IPS-15b (cell line): ENCODE results near the gene PRR16.

Experiments used
- H3K27me3 ChIP-seq: one replicate; pipeline ENCODE4 v1.6.1; 2013; ENCODE audit warnings: low read length; ENCODE audit not compliant: control insufficient read depth, insufficient read depth
- H3K36me3 ChIP-seq: one replicate; pipeline ENCODE4 v1.6.1; 2013; ENCODE audit warnings: low read length; ENCODE audit not compliant: control insufficient read depth, insufficient read depth
- H3K4me1 ChIP-seq: one replicate; pipeline ENCODE4 v1.6.1; 2013; ENCODE audit warnings: mild to moderate bottlenecking, low read length; ENCODE audit not compliant: control insufficient read depth, insufficient read depth
- H3K4me3 ChIP-seq: one replicate; pipeline ENCODE4 v1.5.1; 2013; ENCODE audit warnings: low read depth, low read length
- H3K9ac ChIP-seq: one replicate; pipeline ENCODE4 v1.6.1; 2013; ENCODE audit warnings: low read depth, mild to moderate bottlenecking, low read length
- H3K9me3 ChIP-seq: one replicate; pipeline ENCODE4 v1.6.1; 2013; ENCODE audit warnings: mild to moderate bottlenecking, low read length; ENCODE audit not compliant: control insufficient read depth, insufficient read depth

Gene PRR16

DNA sequence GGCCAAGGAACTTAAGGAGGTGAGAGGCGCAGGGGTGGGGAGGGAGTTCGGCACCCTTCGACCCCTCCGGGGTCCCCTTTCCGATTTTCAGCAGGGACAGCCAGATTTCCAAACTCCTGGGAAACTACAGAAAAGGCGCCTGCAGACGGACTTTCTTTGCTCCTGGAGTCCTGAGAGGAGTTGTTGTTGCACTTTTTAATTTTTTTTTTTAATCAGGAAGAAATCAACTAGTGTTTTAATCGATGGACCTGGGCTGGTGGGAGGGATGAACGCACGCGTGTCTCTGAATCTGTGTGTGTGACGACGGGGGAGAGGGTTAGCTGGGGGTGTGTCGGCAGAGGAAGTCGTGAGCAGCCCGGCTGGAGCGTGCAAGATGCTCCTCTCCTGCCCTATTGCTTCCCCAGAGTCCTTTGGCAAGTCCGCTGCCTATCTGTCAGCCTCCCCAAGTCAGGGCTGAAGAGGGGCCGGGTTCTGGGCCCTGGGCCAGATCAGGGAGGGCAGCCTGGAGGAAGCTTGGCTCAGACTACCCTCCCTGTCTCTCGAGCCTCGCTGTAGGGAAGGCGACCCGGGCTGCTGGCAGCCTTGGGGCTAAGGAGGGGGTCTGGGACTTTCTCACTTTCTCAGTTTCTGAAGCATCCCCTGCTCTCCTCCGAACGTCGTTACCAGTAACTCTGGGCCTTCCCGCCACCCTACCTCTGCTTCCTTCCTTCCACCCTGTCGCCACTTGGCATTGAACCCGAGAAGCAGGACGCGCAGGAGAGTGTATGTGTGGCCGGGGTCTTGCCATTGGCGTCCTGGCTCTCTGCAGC lies 731 bp downstream of the PRR16 start:
- no peaks in the 10 kb centered on the region for H3K4me1 ChIP-seq
- peak overlapping the region; percentile 51 for H3K9ac ChIP-seq
- no peaks in the 10 kb centered on the region for H3K9me3 ChIP-seq
- no peaks in the 10 kb centered on the region for H3K36me3 ChIP-seq
- H3K27me3 ChIP-seq = peaks cover 42% of the 10 kb centered on the region
- H3K4me3 ChIP-seq = peak overlapping the region; percentile 84

DNA sequence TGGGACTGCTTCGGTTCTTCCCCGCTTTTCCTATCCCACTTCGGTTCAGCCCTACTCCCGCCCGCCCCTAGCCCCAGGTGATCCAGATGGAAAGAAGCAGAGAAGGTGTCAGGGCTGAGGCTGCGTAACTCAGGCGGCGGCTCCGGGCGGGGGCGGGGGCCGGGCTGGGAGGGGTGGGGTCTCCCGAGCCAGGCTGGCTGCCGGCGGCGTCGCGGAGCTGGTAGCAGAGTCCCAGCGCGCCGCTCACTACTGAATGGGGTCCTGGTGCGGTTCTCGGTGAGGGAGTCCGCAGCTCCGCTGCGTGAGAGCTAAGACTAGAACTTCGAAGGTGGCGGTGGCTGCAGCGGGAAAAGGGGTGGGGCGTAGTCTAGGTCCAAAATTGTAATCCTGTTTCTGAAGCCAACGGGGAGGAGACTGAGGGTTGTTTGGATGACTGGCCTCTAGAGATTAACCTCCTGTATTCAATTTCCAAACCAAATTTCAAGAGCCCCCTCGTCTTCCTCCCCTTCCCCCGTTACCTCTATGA lies 1.4 kb downstream of the PRR16 start:
- Histone ChIP-seq H3K27me3 (peaks cover 42% of the 10 kb centered on the region), H3K36me3 (no peaks in the 10 kb centered on the region), H3K4me1 (no peaks in the 10 kb centered on the region), H3K9me3 (no peaks in the 10 kb centered on the region), H3K9ac (peak overlapping the region; percentile 28), H3K4me3 (peak overlapping the region; percentile 84)

DNA sequence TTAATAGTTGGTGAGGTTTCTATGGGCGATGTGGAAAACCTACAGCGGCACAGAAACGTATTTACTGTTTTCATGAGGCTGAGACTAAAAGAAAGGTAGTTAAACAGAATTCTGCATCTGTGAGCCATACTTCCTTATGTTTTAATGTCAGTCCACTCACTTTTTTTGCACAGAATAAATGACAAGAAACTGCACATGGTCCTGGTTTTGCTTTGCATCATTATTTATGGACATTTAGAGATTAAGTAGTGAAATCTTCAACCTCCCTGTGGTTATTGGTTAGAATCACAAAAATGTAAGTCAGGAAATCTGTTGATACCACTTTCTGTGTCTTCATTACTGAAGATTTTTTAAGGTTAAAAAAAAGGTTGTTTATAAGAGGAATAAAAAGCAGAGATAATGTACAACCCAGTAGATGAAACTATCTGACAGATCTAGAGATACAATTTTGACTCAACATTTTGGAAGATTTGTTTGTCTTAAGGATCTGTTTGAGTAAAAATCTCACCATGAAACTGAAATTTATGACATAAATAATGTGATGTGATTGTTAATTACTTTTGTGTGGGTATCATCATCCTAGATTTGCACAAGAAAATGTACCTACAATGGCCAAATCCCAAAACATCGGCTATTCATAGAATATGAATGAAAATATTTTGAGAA lies 2.4 kb downstream of the PRR16 start:
- Histone ChIP-seq H3K9ac (no peak overlapping the region), H3K36me3 (no peaks in the 10 kb centered on the region), H3K27me3 (peaks cover 42% of the 10 kb centered on the region), H3K4me3 (peak overlapping the region; percentile 64), H3K4me1 (no peaks in the 10 kb centered on the region), H3K9me3 (no peaks in the 10 kb centered on the region)

DNA sequence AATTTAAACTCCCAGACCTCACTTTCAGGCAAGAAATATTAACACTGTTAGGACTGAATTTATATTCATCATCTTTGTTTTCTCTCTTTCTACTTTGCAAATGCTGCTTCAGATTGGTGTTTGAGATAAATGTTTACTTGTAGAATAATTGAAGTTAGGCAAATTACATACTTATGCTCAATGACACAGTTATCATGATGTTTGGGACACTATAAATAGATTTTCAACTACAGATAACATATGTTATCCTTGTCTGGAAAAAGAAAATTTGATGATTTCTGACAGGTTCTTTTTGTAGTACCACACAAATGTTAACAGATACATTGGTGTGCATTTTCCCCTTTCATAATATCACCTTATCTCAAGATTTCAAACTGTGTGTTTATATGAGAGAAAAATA lies 7.9 kb downstream of the PRR16 start:
- H3K9ac ChIP-seq = no peak overlapping the region
- H3K36me3 ChIP-seq = no peaks in the 10 kb centered on the region
- peaks cover 3% of the 10 kb centered on the region for H3K27me3 ChIP-seq
- no peak overlapping the region for H3K4me3 ChIP-seq
- H3K9me3 ChIP-seq = no peaks in the 10 kb centered on the region
- no peaks in the 10 kb centered on the region for H3K4me1 ChIP-seq

DNA sequence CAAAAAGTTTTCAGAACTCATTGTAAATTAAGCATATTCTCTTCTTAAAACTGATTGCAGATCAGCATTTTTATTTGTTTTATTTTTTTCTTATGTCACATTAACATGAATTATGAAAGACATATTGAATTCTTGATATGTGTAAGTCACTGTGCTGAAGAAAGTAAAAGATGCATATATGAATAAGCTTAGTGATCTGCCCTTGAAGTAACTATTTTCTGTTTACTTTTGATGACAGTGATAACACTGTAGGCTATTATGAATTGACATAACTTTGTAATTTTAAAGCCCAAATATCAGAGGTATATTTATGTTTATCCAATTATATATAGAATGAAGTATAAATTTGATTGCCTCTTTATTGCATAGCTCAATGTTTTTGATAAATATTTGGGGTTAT lies 8.8 kb downstream of the PRR16 start:
- Histone ChIP-seq H3K4me3 (no peak overlapping the region), H3K9me3 (no peaks in the 10 kb centered on the region), H3K4me1 (no peaks in the 10 kb centered on the region)

DNA sequence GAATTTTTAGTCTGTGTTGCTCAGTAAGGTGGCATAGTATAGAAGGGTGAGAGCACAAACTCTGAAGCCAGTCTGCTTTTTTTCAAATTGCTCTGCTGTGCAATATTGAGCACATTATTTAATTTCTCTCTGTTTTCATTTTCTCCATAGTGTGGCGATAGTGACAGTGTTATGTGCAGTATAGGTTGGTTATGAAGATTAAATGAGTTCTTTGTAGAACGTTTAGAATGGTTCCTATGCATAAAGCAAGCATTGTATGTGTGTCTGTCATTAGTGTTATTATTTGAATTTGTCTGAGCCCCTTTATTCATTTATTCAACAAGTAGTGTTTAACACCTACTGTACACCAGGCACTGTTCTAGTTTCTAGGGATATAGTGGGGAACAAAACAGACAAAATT lies 9.2 kb downstream of the PRR16 start:
- no peaks in the 10 kb centered on the region for H3K27me3 ChIP-seq
- no peaks in the 10 kb centered on the region for H3K9me3 ChIP-seq
- no peak overlapping the region for H3K4me3 ChIP-seq
- H3K36me3 ChIP-seq = no peaks in the 10 kb centered on the region
- H3K4me1 ChIP-seq = no peaks in the 10 kb centered on the region
- H3K9ac ChIP-seq = no peak overlapping the region

More for the DNA sequence above, 8.8 kb downstream of the PRR16 start:
- no peak overlapping the region for H3K9ac ChIP-seq
- H3K27me3 ChIP-seq = no peaks in the 10 kb centered on the region
- no peaks in the 10 kb centered on the region for H3K36me3 ChIP-seq

GRCh38 chr5:120476063-120476462 lies 12.0 kb downstream of the PRR16 start:
- no peaks in the 10 kb centered on the region for H3K36me3 ChIP-seq

DNA sequence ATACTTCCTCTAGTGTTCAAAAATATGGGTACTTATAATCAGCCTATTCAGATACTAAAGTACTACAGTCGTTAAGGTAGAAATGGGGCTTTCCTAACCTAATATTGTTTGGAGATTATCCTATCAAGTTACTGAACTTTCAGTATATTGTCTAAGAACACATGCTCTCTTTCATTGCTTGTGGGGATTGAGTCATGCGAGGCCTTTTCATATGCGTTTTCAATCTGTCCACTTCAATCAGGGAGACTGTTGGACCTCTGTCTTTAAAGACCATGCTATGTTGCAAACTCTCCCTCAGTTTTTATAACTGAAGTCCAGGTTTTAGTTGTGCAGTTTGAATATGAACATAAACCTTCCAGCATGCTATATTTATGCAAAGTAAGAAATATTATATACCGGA lies 15.0 kb downstream of the PRR16 start:
- H3K4me3 ChIP-seq = no peak overlapping the region
- no peaks in the 10 kb centered on the region for H3K36me3 ChIP-seq

More at GRCh38 chr5:120476063-120476462, 12.0 kb downstream of the PRR16 start:
- no peaks in the 10 kb centered on the region for H3K27me3 ChIP-seq
- H3K9ac ChIP-seq = no peak overlapping the region
- H3K4me3 ChIP-seq = no peak overlapping the region
- no peaks in the 10 kb centered on the region for H3K4me1 ChIP-seq
- H3K9me3 ChIP-seq = no peaks in the 10 kb centered on the region

GRCh38 chr5:120499876-120500563 lies 35.9 kb downstream of the PRR16 start:
- Histone ChIP-seq H3K36me3 (no peaks in the 10 kb centered on the region), H3K9me3 (no peaks in the 10 kb centered on the region), H3K9ac (no peak overlapping the region), H3K27me3 (no peaks in the 10 kb centered on the region), H3K4me1 (no peaks in the 10 kb centered on the region), H3K4me3 (no peak overlapping the region)

More for the DNA sequence above, 15.0 kb downstream of the PRR16 start:
- Histone ChIP-seq H3K27me3 (no peaks in the 10 kb centered on the region), H3K4me1 (no peaks in the 10 kb centered on the region), H3K9ac (no peak overlapping the region), H3K9me3 (no peaks in the 10 kb centered on the region)

GRCh38 chr5:120502531-120502930 lies 38.4 kb downstream of the PRR16 start:
- Histone ChIP-seq H3K27me3 (no peaks in the 10 kb centered on the region), H3K9ac (no peak overlapping the region), H3K4me3 (no peak overlapping the region), H3K36me3 (no peaks in the 10 kb centered on the region), H3K9me3 (no peaks in the 10 kb centered on the region), H3K4me1 (no peaks in the 10 kb centered on the region)

DNA sequence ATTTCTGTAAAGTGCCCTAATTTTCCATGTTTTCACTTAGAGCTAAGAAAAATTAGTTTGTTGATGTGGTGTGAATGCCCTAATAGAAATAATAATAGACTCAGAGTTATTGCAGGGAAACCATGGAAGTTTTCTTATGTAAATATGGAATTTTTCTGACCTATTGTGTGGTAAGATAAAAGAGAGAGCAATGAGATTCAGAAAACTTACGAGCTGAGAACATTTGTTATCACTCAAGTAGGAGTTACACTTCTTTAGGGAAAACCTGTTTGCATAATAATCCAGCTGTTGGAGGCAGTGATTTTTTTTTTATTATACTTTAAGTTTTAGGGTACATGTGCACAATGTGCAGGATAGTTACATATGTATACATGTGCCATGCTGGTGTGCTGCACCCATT lies 39.2 kb downstream of the PRR16 start:
- H3K4me1 ChIP-seq = peaks cover 7% of the 10 kb centered on the region
- no peaks in the 10 kb centered on the region for H3K36me3 ChIP-seq
- H3K4me3 ChIP-seq = no peak overlapping the region
- H3K27me3 ChIP-seq = no peaks in the 10 kb centered on the region
- H3K9ac ChIP-seq = no peak overlapping the region
- no peaks in the 10 kb centered on the region for H3K9me3 ChIP-seq
